ENCODE measurements around the gene B9D1. TPM values are rescaled to one million over a fixed set of nuclear protein-coding genes. Genes with fewer than 3 reads are reported as not detected.

Gene B9D1
- total RNA-seq, 1 donor from 2014 or later, result 7.8 TPM

- TF ChIP-seq, protein P1, sequence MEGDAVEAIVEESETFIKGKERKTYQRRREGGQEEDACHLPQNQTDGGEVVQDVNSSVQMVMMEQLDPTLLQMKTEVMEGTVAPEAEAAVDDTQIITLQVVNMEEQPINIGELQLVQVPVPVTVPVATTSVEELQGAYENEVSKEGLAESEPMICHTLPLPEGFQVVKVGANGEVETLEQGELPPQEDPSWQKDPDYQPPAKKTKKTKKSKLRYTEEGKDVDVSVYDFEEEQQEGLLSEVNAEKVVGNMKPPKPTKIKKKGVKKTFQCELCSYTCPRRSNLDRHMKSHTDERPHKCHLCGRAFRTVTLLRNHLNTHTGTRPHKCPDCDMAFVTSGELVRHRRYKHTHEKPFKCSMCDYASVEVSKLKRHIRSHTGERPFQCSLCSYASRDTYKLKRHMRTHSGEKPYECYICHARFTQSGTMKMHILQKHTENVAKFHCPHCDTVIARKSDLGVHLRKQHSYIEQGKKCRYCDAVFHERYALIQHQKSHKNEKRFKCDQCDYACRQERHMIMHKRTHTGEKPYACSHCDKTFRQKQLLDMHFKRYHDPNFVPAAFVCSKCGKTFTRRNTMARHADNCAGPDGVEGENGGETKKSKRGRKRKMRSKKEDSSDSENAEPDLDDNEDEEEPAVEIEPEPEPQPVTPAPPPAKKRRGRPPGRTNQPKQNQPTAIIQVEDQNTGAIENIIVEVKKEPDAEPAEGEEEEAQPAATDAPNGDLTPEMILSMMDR (IDR thresholded peaks at IDR 0.05; ENCODE audit: partially characterized antibody, unreplicated experiment), result no peak
Observed at GRCh38 chr17:19379361-19380065, 17.0 kb upstream of the B9D1 start.

GRCh38 chr17:19378416-19379360 is 16.2 kb upstream of the B9D1 start, which contains the start of gene MAPK7:
Gene MAPK7 (plus strand): TSS chr17:19378498. CDS start chr17:19378901, 403 bp downstream.
- H3K36me3 Mint-ChIP-seq (ENCODE audit: unreplicated experiment), result no peaks in the 10 kb centered on the region
- peaks cover 15% of the 10 kb centered on the region for H3K4me1 Mint-ChIP-seq (ENCODE audit: low read depth, unreplicated experiment)
- peak within 1 kb of the TSS; percentile 97 for H3K27ac Mint-ChIP-seq (ENCODE audit: unreplicated experiment)
- TF ChIP-seq, protein P1 (IDR thresholded peaks at IDR 0.05; ENCODE audit: partially characterized antibody, unreplicated experiment), result no peak
- peak within 1 kb of the TSS; percentile 96 for H3K4me3 Mint-ChIP-seq (ENCODE audit: unreplicated experiment)
- H3K27me3 Mint-ChIP-seq (ENCODE audit: unreplicated experiment), result peaks cover 19% of the 10 kb centered on the region
- H3K9me3 Mint-ChIP-seq (ENCODE audit: unreplicated experiment), result peaks cover 7% of the 10 kb centered on the region
- no peak for DNase-seq

More at GRCh38 chr17:19379361-19380065, 17.0 kb upstream of the B9D1 start:
- Mint-ChIP-seq H3K36me3 (ENCODE audit: unreplicated experiment) (no peaks in the 10 kb centered on the region), H3K4me1 (ENCODE audit: low read depth, unreplicated experiment) (peaks cover 18% of the 10 kb centered on the region), H3K27ac (ENCODE audit: unreplicated experiment) (peak overlapping the region; percentile 85), H3K27me3 (ENCODE audit: unreplicated experiment) (peaks cover 19% of the 10 kb centered on the region), H3K9me3 (ENCODE audit: unreplicated experiment) (peaks cover 11% of the 10 kb centered on the region), H3K4me3 (ENCODE audit: unreplicated experiment) (peak overlapping the region; percentile 93)
- DNase-seq, result no peak

DNA sequence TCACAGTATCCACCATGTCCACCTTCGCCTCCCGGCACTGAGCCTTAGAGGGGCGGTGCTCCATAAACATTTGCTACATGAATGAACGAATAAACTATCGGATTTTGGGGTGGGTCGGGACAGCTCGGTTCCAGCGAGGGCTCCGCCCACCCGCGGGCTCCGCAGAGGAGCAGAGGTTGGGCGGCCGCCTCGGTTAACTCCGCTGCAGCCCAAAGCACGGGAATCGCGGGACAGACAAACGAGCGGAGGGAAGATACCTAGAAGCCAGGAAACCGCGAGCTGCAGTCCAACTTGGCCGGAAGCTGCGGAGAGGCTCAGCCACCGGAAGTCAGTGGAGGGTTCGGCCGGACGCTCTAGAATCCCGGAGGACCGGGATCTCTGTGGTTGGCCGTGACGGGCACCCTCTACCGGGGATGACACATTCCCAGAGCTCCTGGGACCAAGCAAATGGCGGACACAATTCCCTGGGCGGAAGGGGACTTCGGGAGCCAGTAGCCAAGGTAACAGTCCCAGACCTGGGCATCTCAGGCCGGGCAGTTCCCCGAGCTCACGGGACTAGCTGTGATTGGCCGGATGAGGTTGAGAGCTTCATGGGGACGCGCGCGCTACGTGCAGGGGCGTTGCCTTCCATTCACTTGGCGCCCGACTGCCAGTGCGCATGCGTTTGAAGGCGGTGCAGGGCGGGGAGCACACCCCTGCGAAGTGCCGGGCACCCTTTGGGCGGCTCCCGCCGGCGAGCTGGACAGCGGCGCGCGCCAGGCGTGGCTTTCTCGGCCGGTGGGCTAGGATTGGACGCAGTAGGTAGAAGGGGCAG is 15.3 kb upstream of the B9D1 start:
- Mint-ChIP-seq H3K27ac (ENCODE audit: unreplicated experiment) (peak overlapping the region; percentile 97), H3K9me3 (ENCODE audit: unreplicated experiment) (peaks cover 6% of the 10 kb centered on the region), H3K36me3 (ENCODE audit: unreplicated experiment) (no peaks in the 10 kb centered on the region), H3K4me3 (ENCODE audit: unreplicated experiment) (peak overlapping the region; percentile 96), H3K27me3 (ENCODE audit: unreplicated experiment) (peaks cover 19% of the 10 kb centered on the region), H3K4me1 (ENCODE audit: low read depth, unreplicated experiment) (peaks cover 15% of the 10 kb centered on the region)
- peak; percentile 99 for DNase-seq
- TF ChIP-seq, protein P1 (IDR thresholded peaks at IDR 0.05; ENCODE audit: partially characterized antibody, unreplicated experiment), result no peak

- Mint-ChIP-seq H3K27ac (ENCODE audit: unreplicated experiment) (peak overlapping the region; percentile 97), H3K4me3 (ENCODE audit: unreplicated experiment) (peak overlapping the region; percentile 96), H3K36me3 (ENCODE audit: unreplicated experiment) (no peaks in the 10 kb centered on the region), H3K9me3 (ENCODE audit: unreplicated experiment) (peaks cover 6% of the 10 kb centered on the region), H3K4me1 (ENCODE audit: low read depth, unreplicated experiment) (peaks cover 15% of the 10 kb centered on the region), H3K27me3 (ENCODE audit: unreplicated experiment) (peaks cover 19% of the 10 kb centered on the region)
- TF ChIP-seq, protein P1 (IDR thresholded peaks at IDR 0.05; ENCODE audit: partially characterized antibody, unreplicated experiment), result no peak
- DNase-seq, result no peak
Observed at GRCh38 chr17:19376811-19377210, 14.3 kb upstream of the B9D1 start.

Data from glutamatergic neuron (in vitro differentiated cells).